ENCODE data around the gene LEMD2.

The LEMD2 gene

DNA sequence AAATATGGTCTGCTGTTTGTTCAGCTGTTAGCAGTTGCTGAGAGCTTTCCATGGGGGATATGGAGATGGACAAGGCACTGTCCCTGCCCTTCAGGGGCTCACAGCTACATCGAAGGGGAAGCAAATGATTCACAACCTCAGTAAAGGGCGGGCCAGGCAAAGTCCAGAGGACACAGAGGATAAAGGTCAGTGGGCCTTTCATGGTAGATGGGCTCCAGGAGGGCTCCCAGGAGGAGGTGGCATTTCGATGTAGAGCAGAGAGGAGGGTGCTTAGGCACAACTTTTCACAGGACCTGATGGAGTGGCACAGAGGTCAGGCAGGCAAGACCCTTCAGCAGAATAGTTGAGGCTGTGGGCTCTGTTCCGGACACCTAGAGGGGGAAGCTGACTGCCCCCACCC, 30.1 kb upstream of the LEMD2 start:
- DNase-seq (ENCODE audit: low spot score): no peak

DNA sequence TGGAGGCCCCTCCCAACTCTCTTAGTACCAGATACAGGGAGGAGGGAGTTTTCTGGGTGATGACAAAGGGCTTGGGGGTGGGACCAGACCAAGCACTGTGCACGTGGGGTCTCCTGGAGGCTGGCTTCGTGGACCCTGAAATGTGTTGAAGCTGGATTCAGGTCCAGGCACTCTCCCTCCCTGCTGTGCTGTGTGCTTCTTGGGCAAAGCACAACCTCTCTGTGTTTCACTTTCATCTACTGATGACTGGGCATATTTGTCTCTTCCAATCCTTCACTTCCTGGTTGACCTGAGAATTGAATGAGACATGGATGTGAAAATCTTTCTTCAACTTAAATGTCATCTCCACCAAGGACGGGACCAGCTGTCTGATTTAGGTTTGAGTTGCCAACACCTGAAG, 29.4 kb upstream of the LEMD2 start:
- DNase-seq (ENCODE audit: low spot score): no peak

- no peak for DNase-seq (ENCODE audit: low spot score)
Measured at GRCh38 chr6:33817489-33817888, 28.6 kb upstream of the LEMD2 start.

- no peak for DNase-seq (ENCODE audit: low spot score)
Measured at GRCh38 chr6:33816911-33817310, 28.0 kb upstream of the LEMD2 start.

DNA sequence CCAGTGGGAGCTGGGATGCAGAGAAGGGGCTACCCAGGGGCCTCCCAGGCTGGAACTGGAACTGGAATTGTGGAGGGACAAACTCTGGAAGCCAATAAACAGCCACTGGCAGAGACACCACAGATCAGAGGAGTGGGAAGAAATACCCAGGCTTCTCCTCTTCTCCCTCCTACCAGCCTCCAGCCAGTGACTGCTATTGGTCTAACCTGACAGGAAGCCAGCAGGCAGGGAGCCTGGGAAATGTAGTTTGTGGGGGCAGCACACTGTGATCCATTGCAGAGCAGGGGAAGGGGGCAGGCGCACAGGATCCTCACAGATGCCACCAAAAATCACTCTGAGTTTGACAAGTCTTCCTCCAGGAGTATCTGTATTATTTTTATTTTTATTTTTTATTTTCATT, 26.9 kb upstream of the LEMD2 start:
- DNase-seq (ENCODE audit: low spot score): no peak

DNA sequence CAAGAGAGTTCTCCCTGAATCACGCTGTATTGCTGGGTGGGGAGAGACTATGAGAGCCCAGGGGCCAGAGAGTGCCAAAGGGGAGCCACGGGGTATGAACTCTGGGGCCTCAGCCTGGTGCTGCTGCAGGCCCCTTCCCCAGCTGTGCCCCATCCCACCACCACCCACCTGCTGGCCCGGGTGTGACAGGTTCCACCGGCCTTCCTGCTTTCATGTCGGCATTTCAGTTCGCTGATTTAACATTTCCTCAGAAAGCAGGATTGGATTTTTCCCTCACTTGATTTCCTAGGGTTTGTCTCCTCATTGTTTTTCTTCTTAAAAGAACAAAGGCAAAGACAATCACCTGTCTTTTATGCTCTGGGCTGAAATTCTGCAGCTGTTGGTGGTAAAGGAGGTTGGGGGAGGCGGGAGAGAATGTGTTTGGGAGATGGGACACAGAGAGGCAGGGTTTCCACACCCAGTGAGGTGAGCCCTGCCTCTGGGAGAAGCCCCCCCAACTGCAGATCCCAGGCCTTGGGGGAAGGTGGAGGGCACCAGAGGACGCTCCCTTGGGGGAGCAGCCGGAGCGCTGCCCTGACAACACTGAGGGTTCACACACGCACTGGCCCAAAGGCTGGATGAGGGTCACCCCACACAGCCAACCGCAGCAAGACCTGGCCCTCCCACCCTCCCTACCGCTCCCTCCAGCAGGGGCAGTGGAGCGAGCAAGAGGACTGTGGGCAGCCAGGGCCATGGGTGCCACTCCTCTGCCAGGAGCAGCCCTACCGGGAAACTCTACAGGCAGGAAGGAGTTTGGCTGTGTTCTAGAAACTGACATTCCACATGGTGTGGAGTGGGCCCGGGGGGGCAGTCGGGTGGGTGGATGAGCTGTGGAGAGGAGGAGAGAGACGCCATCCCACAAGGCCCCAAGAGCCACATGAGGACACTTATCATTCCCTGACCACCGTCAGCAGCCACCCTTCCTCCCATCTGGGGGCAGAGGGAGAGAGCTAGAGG, 25.4 kb upstream of the LEMD2 start:
- DNase-seq (ENCODE audit: low spot score): no peak

GRCh38 chr6:33813246-33813904, 24.4 kb upstream of the LEMD2 start:
- DNase-seq (ENCODE audit: low spot score): no peak

DNA sequence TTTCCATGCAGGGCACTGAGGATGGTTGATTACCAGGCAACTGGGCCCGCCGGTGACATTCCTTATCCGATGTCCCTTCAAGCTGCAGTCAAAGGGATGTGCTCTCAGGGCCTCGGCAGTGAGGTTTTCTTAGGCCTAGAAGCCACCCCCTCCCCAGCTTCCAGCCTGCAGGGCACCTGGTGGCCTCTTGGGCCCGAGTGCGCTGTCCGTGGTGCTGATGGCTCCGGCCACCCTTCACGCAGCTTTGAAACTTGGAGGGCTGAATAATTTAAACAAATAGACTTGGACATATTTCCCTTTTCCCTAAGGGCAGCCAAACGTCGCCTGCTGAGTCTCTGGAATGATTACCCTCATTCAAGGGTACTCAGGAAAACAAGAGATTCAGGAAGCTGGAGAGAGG, 23.7 kb upstream of the LEMD2 start:
- DNase-seq (ENCODE audit: low spot score): peak; percentile 32

DNA sequence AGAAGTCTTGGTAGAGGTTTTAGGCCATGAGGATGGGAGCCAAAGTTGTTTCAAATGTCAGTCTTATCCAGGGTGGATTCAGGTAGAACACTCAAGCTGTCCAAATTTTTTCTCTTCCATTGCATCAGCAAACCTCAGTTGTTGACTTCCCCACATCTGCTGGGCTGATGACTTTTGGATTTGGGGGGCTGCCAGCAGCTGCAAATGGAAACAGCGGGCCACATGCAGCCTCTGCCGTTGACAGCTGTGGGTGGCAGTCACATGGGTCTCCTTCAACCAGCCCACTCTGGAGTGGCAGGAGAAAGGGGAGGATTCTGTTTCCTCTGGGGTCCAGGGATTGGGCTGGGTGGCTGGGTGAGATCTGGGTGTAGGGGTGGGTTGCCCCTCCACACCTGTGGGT, 20.7 kb upstream of the LEMD2 start:
- no peak for DNase-seq (ENCODE audit: low spot score)

GRCh38 chr6:33808641-33809180, 19.8 kb upstream of the LEMD2 start:
- DNase-seq (ENCODE audit: low spot score): no peak

GRCh38 chr6:33807606-33808005, 18.7 kb upstream of the LEMD2 start:
- DNase-seq (ENCODE audit: low spot score): no peak

GRCh38 chr6:33806841-33807240, 17.9 kb upstream of the LEMD2 start:
- DNase-seq (ENCODE audit: low spot score): no peak

GRCh38 chr6:33803571-33804053, 14.7 kb upstream of the LEMD2 start, which contains the start of gene MLN:
TSS of gene MLN (minus strand) at chr6:33804003. CDS start at chr6:33801163, 2,840 bp downstream.
- no peak for DNase-seq (ENCODE audit: low spot score)

GRCh38 chr6:33802186-33802958, 13.4 kb upstream of the LEMD2 start:
- no peak for DNase-seq (ENCODE audit: low spot score)

DNA sequence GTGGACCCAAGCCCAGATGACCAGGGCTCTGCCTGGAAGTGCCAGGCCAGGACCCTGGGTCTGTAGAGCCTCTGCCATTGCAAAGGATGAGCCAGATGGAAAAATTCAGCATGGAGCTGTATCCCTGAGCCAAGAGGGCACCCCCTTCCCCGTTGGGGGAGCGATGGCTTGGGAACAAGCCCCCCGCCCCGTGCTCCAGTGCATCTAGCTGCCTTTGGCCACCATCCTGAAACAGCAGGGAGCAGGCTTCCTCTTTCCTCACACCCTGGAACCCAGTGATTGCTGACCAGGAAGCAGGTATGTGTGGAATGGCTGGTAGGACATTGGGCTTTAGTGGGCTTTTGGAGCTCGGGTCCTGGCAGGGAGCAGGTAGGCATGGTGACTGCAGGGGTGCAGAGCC, 12.7 kb upstream of the LEMD2 start:
- DNase-seq (ENCODE audit: low spot score): no peak

DNA sequence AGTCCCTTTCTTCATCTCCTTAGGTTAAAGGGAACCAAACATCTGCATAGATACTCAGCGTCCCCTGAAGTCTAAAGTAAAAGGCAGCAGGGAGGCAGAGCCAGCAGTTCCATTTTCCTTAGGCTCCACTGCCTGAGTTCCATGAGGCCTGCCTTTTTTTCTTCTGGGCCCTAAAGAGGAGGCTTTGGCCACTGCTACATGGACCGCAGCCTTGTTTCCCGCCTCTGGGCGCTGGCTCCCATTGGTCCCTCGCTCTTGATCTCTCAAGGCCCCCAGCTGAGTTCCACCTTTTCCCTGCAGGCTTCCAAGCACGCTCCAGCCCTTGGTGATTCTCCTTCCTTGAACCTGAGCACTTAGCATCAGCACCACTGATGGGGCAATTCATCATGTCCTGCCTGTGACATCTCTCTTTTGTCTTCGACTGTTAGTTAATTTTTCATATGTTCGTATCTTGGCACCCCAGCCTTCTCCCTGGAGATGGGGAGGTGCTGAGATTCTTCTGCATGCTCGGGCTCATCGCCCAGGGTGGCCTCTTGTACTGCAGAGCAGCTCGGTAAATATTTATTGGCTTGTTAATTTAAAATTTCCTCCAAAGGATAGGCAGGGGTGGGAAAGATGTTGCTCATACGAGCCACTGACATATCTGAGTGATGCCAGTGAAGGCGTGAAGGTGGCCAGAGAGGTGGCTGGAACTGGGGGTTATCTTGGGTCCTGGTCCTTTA, 11.5 kb upstream of the LEMD2 start:
- no peak for DNase-seq (ENCODE audit: low spot score)

GRCh38 chr6:33799454-33800113, 10.7 kb upstream of the LEMD2 start:
- no peak for DNase-seq (ENCODE audit: low spot score)

GRCh38 chr6:33798343-33798848, 9.5 kb upstream of the LEMD2 start:
- DNase-seq (ENCODE audit: low spot score): no peak

GRCh38 chr6:33797626-33798342, 8.9 kb upstream of the LEMD2 start:
- no peak for DNase-seq (ENCODE audit: low spot score)
